HEK293 (cell line): ENCODE data around the gene RPL26.

Source experiments
- CTCF ChIA-PET: fragments of 350-600 bp; formaldehyde crosslinking; extraction: SDS; loops from one replicate; lab custom pipeline; 2021; ENCODE audit warnings: antibody characterized with exemption; lab: Yijun Ruan, JAX
- POLR2A ChIA-PET: fragments of 300-600 bp; formaldehyde crosslinking; extraction: SDS; loops from one replicate; lab custom pipeline; 2020; ENCODE audit warnings: antibody characterized with exemption, inconsistent platforms; lab: Yijun Ruan, JAX
- H3K27ac ChIP-seq: fragments of 200-500 bp; sonication (Bioruptor generic); 2 replicates; pipeline ENCODE4 v1.5.1; 2014; ENCODE audit warnings: low read depth, low read length, control low read depth, inconsistent platforms; ENCODE audit errors: extremely low read depth
- H3K36me3 ChIP-seq, 2 experiments: fragments of 200-500 bp in 1 of 2; sonication (Bioruptor generic) in 1 of 2; 1 replicate in 1 of 2; 2 replicates in 1 of 2; pipeline ENCODE4 v1.5.1; 2014 to 2017; ENCODE audit warnings: inconsistent platforms in 2 of 2, low read length in 2 of 2; ENCODE audit not compliant: control insufficient read depth in 2 of 2, insufficient read depth in 1 of 2
- H3K4me1 ChIP-seq: fragments of 200-500 bp; sonication (Bioruptor generic); 2 replicates; pipeline ENCODE4 v1.5.1; 2014; ENCODE audit warnings: mild to moderate bottlenecking, low read length, inconsistent platforms; ENCODE audit not compliant: control insufficient read depth, insufficient read depth
- H3K4me3 ChIP-seq: 2 replicates; pipeline ENCODE4 v1.5.1; 2011; ENCODE audit warnings: low read depth, mild to moderate bottlenecking, control low read depth, low read length, moderate library complexity
- H3K9me3 ChIP-seq: fragments of 200-500 bp; sonication (Bioruptor generic); 2 replicates; pipeline ENCODE4 v1.5.1; 2014; ENCODE audit warnings: low read depth, low read length, inconsistent platforms; ENCODE audit not compliant: control insufficient read depth, insufficient read depth
- CTCF ChIP-seq: fragments of 450-650 bp; formaldehyde crosslinking; IDR thresholded peaks from 2 replicates; pipeline ENCODE4 v1.5.1; 2016; ENCODE audit warnings: missing biosample characterization, missing genetic modification characterization
- EGR2 ChIP-seq: fragments of 450-650 bp; formaldehyde crosslinking; IDR thresholded peaks from 2 replicates; pipeline ENCODE4 v1.5.1; 2016; ENCODE audit warnings: low read depth, missing biosample characterization, missing genetic modification characterization
- IKZF3 ChIP-seq: fragments of 450-650 bp; IDR thresholded peaks from 2 replicates; pipeline ENCODE4 v1.5.0; 2018; ENCODE audit warnings: missing biosample characterization, mild to moderate bottlenecking, missing genetic modification characterization, moderate library complexity
- KLF10 ChIP-seq: fragments of 450-650 bp; IDR thresholded peaks from 2 replicates; pipeline ENCODE4 v1.5.1; 2018; ENCODE audit warnings: missing biosample characterization, mild to moderate bottlenecking, missing genetic modification characterization
- PATZ1 ChIP-seq: fragments of 450-650 bp; formaldehyde crosslinking; IDR thresholded peaks from 2 replicates; pipeline ENCODE4 v1.5.1; 2016; ENCODE audit warnings: missing biosample characterization, missing genetic modification characterization
- PRDM1 ChIP-seq: fragments of 450-650 bp; formaldehyde crosslinking; IDR thresholded peaks from 2 replicates; pipeline ENCODE4; 2016; ENCODE audit warnings: missing biosample characterization, missing genetic modification characterization
- PRDM10 ChIP-seq: fragments of 450-650 bp; formaldehyde crosslinking; IDR thresholded peaks from 2 replicates; pipeline ENCODE4 v1.5.1; 2016; ENCODE audit warnings: missing biosample characterization, missing genetic modification characterization
- SP7 ChIP-seq: fragments of 450-650 bp; formaldehyde crosslinking; IDR thresholded peaks from 2 replicates; pipeline ENCODE4 v1.5.1; 2016; ENCODE audit warnings: missing biosample characterization, missing genetic modification characterization
- TRIM28 ChIP-seq: IDR thresholded peaks from 2 replicates; pipeline ENCODE4 v1.6.1; 2011; ENCODE audit warnings: low read length, control low read depth, borderline replicate concordance
- YY2 ChIP-seq: fragments of 450-650 bp; formaldehyde crosslinking; IDR thresholded peaks from 2 replicates; pipeline ENCODE4 v1.5.1; 2016; ENCODE audit warnings: missing biosample characterization, missing genetic modification characterization
- ZFHX2 ChIP-seq: fragments of 450-650 bp; formaldehyde crosslinking; conservative IDR thresholded peaks from 2 replicates; pipeline ENCODE4 v1.5.1; 2016; ENCODE audit warnings: missing biosample characterization, missing genetic modification characterization
- ZNF140 ChIP-seq: fragments of 450-650 bp; formaldehyde crosslinking; IDR thresholded peaks from 2 replicates; pipeline ENCODE4 v1.5.1; 2016; ENCODE audit warnings: missing biosample characterization, missing genetic modification characterization
- ZNF335 ChIP-seq: fragments of 450-650 bp; formaldehyde crosslinking; conservative IDR thresholded peaks from 2 replicates; pipeline ENCODE4 v1.5.1; 2016; ENCODE audit warnings: missing biosample characterization, missing genetic modification characterization
- ZNF398 ChIP-seq: fragments of 450-650 bp; formaldehyde crosslinking; IDR thresholded peaks from 2 replicates; pipeline ENCODE4 v1.5.1; 2017; ENCODE audit warnings: missing biosample characterization, missing genetic modification characterization
- ZNF560 ChIP-seq: fragments of 450-650 bp; formaldehyde crosslinking; IDR thresholded peaks from 2 replicates; pipeline ENCODE4 v1.5.1; 2017; ENCODE audit warnings: missing biosample characterization, missing genetic modification characterization, borderline replicate concordance
- ZNF621 ChIP-seq: fragments of 450-650 bp; formaldehyde crosslinking; IDR thresholded peaks from 2 replicates; pipeline ENCODE4 v1.5.1; 2017; ENCODE audit warnings: missing biosample characterization, missing genetic modification characterization
- ZNF629 ChIP-seq: fragments of 450-650 bp; formaldehyde crosslinking; IDR thresholded peaks from 2 replicates; pipeline ENCODE4 v1.5.1; 2017; ENCODE audit warnings: missing biosample characterization, missing genetic modification characterization

The RPL26 gene

GRCh38 chr17:8360260-8360659 is 22.7 kb downstream of the RPL26 start:
- no peak overlapping the region for H3K27ac ChIP-seq
- POLR2A ChIA-PET = interaction anchor here (1.0 kb wide), 1 partner anchor 16 kb away, joined by 6 read pairs; the partner anchor contains the start of gene KRABD2
- H3K4me3 ChIP-seq = no peak overlapping the region
- peaks cover 15% of the 10 kb centered on the region for H3K4me1 ChIP-seq
- no peaks in the 10 kb centered on the region for H3K9me3 ChIP-seq
- CTCF ChIA-PET = interaction anchor here (0.6 to 1.5 kb wide), 2 partner anchors 17 to 1092 kb away, joined by 3 to 4 read pairs; partner anchors contain the start of gene KRABD2
- H3K36me3 ChIP-seq = peaks cover 0 to 7% of the 10 kb centered on the region in 2 experiments; a peak in 2 of 3 replicates
- TF ChIP-seq KLF10 (tag by site-specific recombination) = no peak
- TF ChIP-seq ZNF335 = 0 out of 2 replicates have a peak, but pooled peaks have one; percentile 47
- no peak for TF ChIP-seq TRIM28

- no peak overlapping the region for H3K4me3 ChIP-seq
- H3K9me3 ChIP-seq = no peaks in the 10 kb centered on the region
- TF ChIP-seq ZFHX2 (tag by site-specific recombination) (peak; percentile 41; the same call in 1 of the 2 replicates), ZNF629 (0 out of 2 replicates have a peak, but pooled peaks have one; percentile 13), PRDM1 (tag by site-specific recombination) (peak; percentile 77), CTCF (no peak), EGR2 (tag by site-specific recombination) (0 out of 2 replicates have a peak, but pooled peaks have one; percentile 9), YY2 (tag by site-specific recombination) (peak; percentile 61), ZNF335 (no peak; the same call in 1 of the 2 replicates), IKZF3 (tag by site-specific recombination) (0 out of 2 replicates have a peak, but pooled peaks have one; percentile 28), PRDM10 (peak; percentile 78), ZNF398 (tag by site-specific recombination) (peak; percentile 93), ZNF140 (tag by site-specific recombination) (no peak), SP7 (tag by site-specific recombination) (0 out of 2 replicates have a peak, but pooled peaks have one; percentile 15), ZNF560 (tag by site-specific recombination) (no peak), PATZ1 (tag by site-specific recombination) (0 out of 2 replicates have a peak, but pooled peaks have one; percentile 31), ZNF621 (tag by site-specific recombination) (no peak)
- TF ChIP-seq, all 188 proteins: peak for 10
- H3K4me1 ChIP-seq = peaks cover 15% of the 10 kb centered on the region
- peaks cover 0 to 4% of the 10 kb centered on the region in 2 experiments; a peak in 2 of 3 replicates for H3K36me3 ChIP-seq
- no peak overlapping the region for H3K27ac ChIP-seq
- POLR2A ChIA-PET = interaction anchor here (0.6 to 1.0 kb wide), 2 partner anchors 17 to 112 kb away, joined by 3 to 6 read pairs; partner anchors contain the start of genes CTC1 and KRABD2
- CTCF ChIA-PET = interaction anchor here (0.6 to 1.5 kb wide), 2 partner anchors 17 to 1092 kb away, joined by 3 to 4 read pairs; partner anchors contain the start of gene KRABD2
Measured at GRCh38 chr17:8359769-8360168, 23.2 kb downstream of the RPL26 start.
